WTC11 (cell line): Measurements from ENCODE around the gene CYB561A3. TPM values are rescaled to one million over a fixed set of nuclear protein-coding genes. Genes with fewer than 3 reads are reported as not detected.
A peak's percentile ranks its signal among the peaks of the same experiment; 100 is the strongest.

Experiments used
- ATF6 ChIP-seq: sonication (generic); formaldehyde crosslinking; IDR thresholded peaks from 2 replicates; pipeline ENCODE4 v1.8.1; 2023; ENCODE audit warnings: mild to moderate bottlenecking, missing genetic modification reagents
- CREB1 ChIP-seq: sonication (generic); formaldehyde crosslinking; IDR thresholded peaks from 2 replicates; pipeline ENCODE4 v1.8.0; 2023; ENCODE audit warnings: mild to moderate bottlenecking, missing genetic modification reagents
- ELF4 ChIP-seq: sonication (generic); formaldehyde crosslinking; IDR thresholded peaks from 2 replicates; pipeline ENCODE4 v1.8.1; 2022; ENCODE audit warnings: low read depth, mild to moderate bottlenecking, moderate library complexity, missing genetic modification reagents
- FOXK1 ChIP-seq: sonication (generic); formaldehyde crosslinking; IDR thresholded peaks from 2 replicates; pipeline ENCODE4 v1.8.0; 2022; ENCODE audit warnings: mild to moderate bottlenecking, moderate library complexity, missing genetic modification reagents
- FOXP1 ChIP-seq: sonication (generic); formaldehyde crosslinking; IDR thresholded peaks from 2 replicates; pipeline ENCODE4 v1.8.0; 2022; ENCODE audit warnings: missing genetic modification reagents, mild to moderate bottlenecking, moderate library complexity, borderline replicate concordance
- IRF1 ChIP-seq: sonication (generic); formaldehyde crosslinking; IDR thresholded peaks from 2 replicates; pipeline ENCODE4 v1.8.0; 2023; ENCODE audit warnings: missing genetic modification reagents
- IRF2 ChIP-seq: sonication (generic); formaldehyde crosslinking; IDR thresholded peaks from 2 replicates; pipeline ENCODE4 v1.8.0; 2022; ENCODE audit warnings: low read depth, missing genetic modification reagents, borderline replicate concordance
- MLX ChIP-seq: sonication (generic); formaldehyde crosslinking; IDR thresholded peaks from 2 replicates; pipeline ENCODE4 v1.8.1; 2023; ENCODE audit warnings: mild to moderate bottlenecking, missing genetic modification reagents, moderate library complexity
- MXD4 ChIP-seq: fragments of 250-450 bp; sonication (Bioruptor Pico); IDR thresholded peaks from 2 replicates; pipeline ENCODE4 v1.8.0; 2021; ENCODE audit warnings: mild to moderate bottlenecking, moderate library complexity, borderline replicate concordance
- NFYB ChIP-seq: sonication (generic); formaldehyde crosslinking; conservative IDR thresholded peaks from 2 replicates; pipeline ENCODE4 v1.8.0; 2022; ENCODE audit warnings: low read depth, missing genetic modification reagents
- NR2C2 ChIP-seq: sonication (generic); formaldehyde crosslinking; IDR thresholded peaks from 2 replicates; pipeline ENCODE4 v1.8.0; 2022; ENCODE audit warnings: mild to moderate bottlenecking, missing genetic modification reagents
- PRDM15 ChIP-seq: sonication (generic); formaldehyde crosslinking; IDR thresholded peaks from 2 replicates; pipeline ENCODE4 v1.8.0; 2022; ENCODE audit warnings: missing genetic modification reagents
- SOX15 ChIP-seq: fragments of 250-450 bp; sonication (Bioruptor Pico); IDR thresholded peaks from 2 replicates; pipeline ENCODE4 v1.9.0; 2021; ENCODE audit warnings: mild to moderate bottlenecking
- STAT6 ChIP-seq: sonication (generic); formaldehyde crosslinking; conservative IDR thresholded peaks from 2 replicates; pipeline ENCODE4 v1.8.1; 2023; ENCODE audit warnings: mild to moderate bottlenecking, low read depth, missing genetic modification reagents, moderate library complexity
- ZNF121 ChIP-seq: sonication (generic); formaldehyde crosslinking; IDR thresholded peaks from 2 replicates; pipeline ENCODE4 v1.8.0; 2023; ENCODE audit warnings: missing genetic modification reagents
- ZNF138 ChIP-seq: sonication (generic); formaldehyde crosslinking; conservative IDR thresholded peaks from 2 replicates; pipeline ENCODE4 v1.8.1; 2022; ENCODE audit warnings: mild to moderate bottlenecking, moderate library complexity, missing genetic modification reagents
- ZNF219 ChIP-seq: sonication (generic); formaldehyde crosslinking; IDR thresholded peaks from 2 replicates; pipeline ENCODE4 v1.8.0; 2023; ENCODE audit warnings: missing genetic modification reagents, mild to moderate bottlenecking, borderline replicate concordance
- ZNF281 ChIP-seq: sonication (generic); formaldehyde crosslinking; IDR thresholded peaks from 2 replicates; pipeline ENCODE4 v1.8.0; 2023; ENCODE audit warnings: mild to moderate bottlenecking, missing genetic modification reagents
- ZNF317 ChIP-seq: sonication (generic); formaldehyde crosslinking; IDR thresholded peaks from 2 replicates; pipeline ENCODE4 v1.8.1; 2023; ENCODE audit warnings: low read depth, mild to moderate bottlenecking, moderate library complexity, missing genetic modification reagents, borderline replicate concordance
- ZNF425 ChIP-seq: fragments of 250-450 bp; sonication (Bioruptor Pico); conservative IDR thresholded peaks from 2 replicates; pipeline ENCODE4 v1.9.0; 2021; ENCODE audit warnings: mild to moderate bottlenecking
- ZSCAN18 ChIP-seq: fragments of 250-450 bp; sonication (Bioruptor Pico); IDR thresholded peaks from 2 replicates; pipeline ENCODE4 v2.1.2; 2022; ENCODE audit warnings: mild to moderate bottlenecking, moderate library complexity
- total RNA-seq: library from RNA; stranded (reverse); gene quantifications from 3 replicates; pipeline ENCODE4 v1.2.3, GENCODE V29; 2021

CYB561A3 gene
- total RNA-seq, 1 experiment from 2014 or later = 38.8 TPM

- peak; percentile 39; the same call in 1 of the 2 replicates for TF ChIP-seq NFYB (CRISPR knock-in tag)
- TF ChIP-seq ZNF219 (CRISPR knock-in tag) = no peak
- TF ChIP-seq ATF6 (CRISPR knock-in tag) = no peak
- no peak for TF ChIP-seq ZNF138 (CRISPR knock-in tag)
- no peak for TF ChIP-seq STAT6 (CRISPR knock-in tag)
- no peak; the same call in 1 of the 2 replicates for TF ChIP-seq CREB1 (CRISPR knock-in tag)
- TF ChIP-seq FOXP1 (CRISPR knock-in tag) = no peak; the same call in 1 of the 2 replicates
- TF ChIP-seq ZNF425 (CRISPR knock-in tag) = no peak
- TF ChIP-seq ZNF121 (CRISPR knock-in tag) = no peak
- TF ChIP-seq PRDM15 (CRISPR knock-in tag) = 0 out of 2 replicates have a peak, but pooled peaks have one; percentile 24
- peak; percentile 96 for TF ChIP-seq ZNF317 (CRISPR knock-in tag)
- no peak; the same call in 1 of the 2 replicates for TF ChIP-seq ZNF281 (CRISPR knock-in tag)
- 0 out of 2 replicates have a peak, but pooled peaks have one; percentile 62 for TF ChIP-seq ELF4 (CRISPR knock-in tag)
- no peak for TF ChIP-seq ZSCAN18 (CRISPR knock-in tag)
- TF ChIP-seq NR2C2 = no peak
- no peak for TF ChIP-seq MLX (CRISPR knock-in tag)
- TF ChIP-seq MXD4 (CRISPR knock-in tag) = no peak
- TF ChIP-seq IRF2 (CRISPR knock-in tag) = no peak
- peak; percentile 68; the same call in 1 of the 2 replicates for TF ChIP-seq IRF1 (CRISPR knock-in tag)
- no peak for TF ChIP-seq SOX15 (CRISPR knock-in tag)
- TF ChIP-seq FOXK1 (CRISPR knock-in tag) = peak; percentile 47
These were observed at the start of gene CYB561A3, which contains the start of gene TMEM138 (continued) for GRCh38 chr11:61361741-61362541.
